GM11168 (cell line): Measurements from ENCODE around the gene INPP5A.

Source experiments
- in situ Hi-C: fragments of 300-500 bp; cut with MboI; formaldehyde crosslinking; loops from one replicate; pipeline ENCODE4 v1.12.0; 2022; ENCODE audit warnings: low sequenced_read_pairs; ENCODE audit not compliant: unreplicated experiment

The INPP5A gene

GRCh38 chr10:132638130-132638515 is 100.5 kb downstream of the INPP5A start:
- in situ Hi-C loops, result loop anchor here (5.0 kb wide), 1 partner anchor 176 kb away; no protein-coding TSS in a partner anchor

GRCh38 chr10:132639470-132639869 is 101.9 kb downstream of the INPP5A start:
- in situ Hi-C loops, result loop anchor here (5.0 kb wide), 1 partner anchor 177 kb away; no protein-coding TSS in a partner anchor

- in situ Hi-C loops, result no loop called here
These were observed 102.9 kb downstream of the INPP5A start for GRCh38 chr10:132640326-132641125.

- in situ Hi-C loops, result no loop called here
These were observed 103.8 kb downstream of the INPP5A start for GRCh38 chr10:132641401-132641800.

GRCh38 chr10:132641966-132642731 is 104.6 kb downstream of the INPP5A start:
- in situ Hi-C loops, result no loop called here

- in situ Hi-C loops, result no loop called here
These were observed 105.1 kb downstream of the INPP5A start for GRCh38 chr10:132642732-132643008.

GRCh38 chr10:132643709-132644526 is 106.3 kb downstream of the INPP5A start:
- in situ Hi-C loops, result no loop called here

GRCh38 chr10:132644527-132645246 is 107.1 kb downstream of the INPP5A start:
- in situ Hi-C loops, result no loop called here

- in situ Hi-C loops, result no loop called here
These were observed 107.6 kb downstream of the INPP5A start for GRCh38 chr10:132645247-132645530.

- in situ Hi-C loops, result no loop called here
These were observed 108.2 kb downstream of the INPP5A start for GRCh38 chr10:132645630-132646442.

GRCh38 chr10:132646443-132647097 is 109.0 kb downstream of the INPP5A start:
- in situ Hi-C loops, result no loop called here

GRCh38 chr10:132647424-132647823 is 109.8 kb downstream of the INPP5A start:
- in situ Hi-C loops, result no loop called here

GRCh38 chr10:132648072-132648850 is 110.7 kb downstream of the INPP5A start:
- in situ Hi-C loops, result no loop called here

- in situ Hi-C loops, result no loop called here
These were observed 111.4 kb downstream of the INPP5A start for GRCh38 chr10:132648851-132649528.

- in situ Hi-C loops, result no loop called here
These were observed 112.2 kb downstream of the INPP5A start for GRCh38 chr10:132649651-132650360.

- in situ Hi-C loops, result no loop called here
These were observed 113.1 kb downstream of the INPP5A start for GRCh38 chr10:132650611-132651250.
